Endothelial cell of umbilical vein (primary cell): ENCODE results near the gene GRID2. TPM values are rescaled to one million over a fixed set of nuclear protein-coding genes. Genes with fewer than 3 reads are reported as not detected.

ENCODE experiments used
- BruUV-seq: library from RNA; stranded (reverse); fragments of 400-500 nt; replicated peaks from 2 replicates; lab custom pipeline; 2021; lab: Mats Ljungman, UMichigan
- CTCF ChIA-PET: fragments of 300-600, 350-600 bp; sonication (Branson Sonifier 250); formaldehyde crosslinking; loops from one replicate; lab custom pipeline; 2021; ENCODE audit warnings: antibody characterized with exemption, inconsistent platforms; lab: Charles Lee
- POLR2A ChIA-PET: fragments of 300-600, 350-600 bp; sonication (Branson Sonifier 250); formaldehyde crosslinking; loops from one replicate; lab custom pipeline; 2021; ENCODE audit warnings: antibody characterized with exemption, inconsistent platforms; lab: Charles Lee
- DNase-seq: peaks from one replicate; pipeline ENCODE4 v3.0.0-alpha.2; 2011; ENCODE audit warnings: low read depth, low spot score
- FAIRE-seq: peaks from 2 replicates; lab custom pipeline; 2011; peaks lifted over from hg19 to GRCh38; lab: Jason Lieb, UNC
- H2AFZ ChIP-seq: 2 replicates; pipeline ENCODE4 v1.6.0; 2012; ENCODE audit warnings: low read depth, low read length, control low read depth, inconsistent platforms
- H3K27ac ChIP-seq: 2 replicates; pipeline ENCODE4 v1.5.1; 2011; ENCODE audit warnings: low read depth, mild to moderate bottlenecking, control low read depth, low read length, moderate library complexity; ENCODE audit not compliant: insufficient read depth
- H3K27me3 ChIP-seq, 2 experiments: 2 replicates each; pipeline versions ENCODE4 v1.6.0 to v1.6.1; 2011; ENCODE audit warnings: low read length in 2 of 2, mixed read lengths in 1 of 2; ENCODE audit not compliant: control insufficient read depth in 2 of 2, insufficient read depth in 2 of 2
- H3K36me3 ChIP-seq, 2 experiments: 2 replicates in 1 of 2; 3 replicates in 1 of 2; pipeline ENCODE4 v1.5.1; 2011; ENCODE audit warnings: low read length in 2 of 2, mild to moderate bottlenecking in 1 of 2, moderate library complexity in 1 of 2; ENCODE audit not compliant: control insufficient read depth in 2 of 2, insufficient read depth in 2 of 2; ENCODE audit errors: extremely low read depth in 1 of 2
- H3K4me1 ChIP-seq: 3 replicates; pipeline ENCODE4 v1.5.1; 2011; ENCODE audit warnings: mild to moderate bottlenecking, low read length; ENCODE audit not compliant: control insufficient read depth, insufficient read depth; ENCODE audit errors: extremely low read depth
- H3K4me2 ChIP-seq: 2 replicates; pipeline ENCODE4 v1.6.1; 2011; ENCODE audit warnings: low read length, control low read depth, mixed read lengths; ENCODE audit not compliant: insufficient read depth
- H3K4me3 ChIP-seq, 3 experiments: fragments of 200-600 bp in 1 of 3; sonication (generic), shearing (Covaris generic) in 1 of 3; replicated peaks in 1 of 3; 2 replicates each; pipeline ENCODE4 v1.5.1; 2011 to 2016; ENCODE audit warnings: control low read depth in 3 of 3, low read length in 3 of 3, mild to moderate bottlenecking in 2 of 3, inconsistent platforms in 1 of 3, low read depth in 1 of 3, moderate library complexity in 1 of 3; ENCODE audit not compliant: insufficient read depth in 1 of 3
- H3K79me2 ChIP-seq: 2 replicates; pipeline ENCODE4 v1.6.0; 2012; ENCODE audit warnings: low read length, inconsistent platforms; ENCODE audit not compliant: control insufficient read depth, insufficient read depth
- H3K9ac ChIP-seq: replicated peaks from 2 replicates; pipeline ENCODE3; 2011; ENCODE audit warnings: low read length, control low read depth; ENCODE audit not compliant: insufficient read depth; ENCODE audit errors: extremely low read depth
- H3K9me1 ChIP-seq: replicated peaks from 3 replicates; pipeline ENCODE4 v1.6.0; 2011; ENCODE audit warnings: mild to moderate bottlenecking, low read length; ENCODE audit not compliant: control insufficient read depth, insufficient read depth; ENCODE audit errors: extremely low read depth
- H3K9me3 ChIP-seq: replicated peaks from 2 replicates; pipeline ENCODE4 v1.5.1; 2012; ENCODE audit warnings: low read length, inconsistent platforms; ENCODE audit not compliant: control insufficient read depth, insufficient read depth
- H4K20me1 ChIP-seq: replicated peaks from 2 replicates; pipeline ENCODE3; 2011; ENCODE audit warnings: mild to moderate bottlenecking, low read length; ENCODE audit not compliant: control insufficient read depth, insufficient read depth; ENCODE audit errors: extremely low read depth
- EZH2 ChIP-seq: IDR thresholded peaks from 2 replicates; pipeline ENCODE4 v1.6.1; 2012; ENCODE audit warnings: borderline replicate concordance, low read depth, mild to moderate bottlenecking, moderate library complexity, low read length, inconsistent platforms; ENCODE audit not compliant: severe bottlenecking
- FOS ChIP-seq: IDR thresholded peaks from 2 replicates; pipeline ENCODE4 v1.6.1; 2011; ENCODE audit warnings: mild to moderate bottlenecking, low read length, moderate library complexity, borderline replicate concordance; ENCODE audit not compliant: insufficient read depth
- GATA2 ChIP-seq: IDR thresholded peaks from 2 replicates; pipeline ENCODE4 v1.7.0; 2011; ENCODE audit warnings: low read depth, mild to moderate bottlenecking, moderate library complexity, mixed read lengths, low read length; ENCODE audit not compliant: insufficient read length, insufficient read depth
- JUN ChIP-seq: IDR thresholded peaks from 2 replicates; pipeline ENCODE4 v1.6.1; 2011; ENCODE audit warnings: borderline replicate concordance, low read depth; ENCODE audit not compliant: insufficient read length, insufficient read depth
- MAX ChIP-seq: IDR thresholded peaks from 2 replicates; pipeline ENCODE4 v1.6.1; 2011; ENCODE audit not compliant: insufficient read depth, insufficient read length
- MYC ChIP-seq: IDR thresholded peaks from one replicate; pipeline ENCODE4 v1.6.1; 2011; ENCODE audit warnings: mild to moderate bottlenecking, low read depth, low read length
- POLR2A ChIP-seq: IDR thresholded peaks from 2 replicates; pipeline ENCODE4 v1.6.1; 2012; ENCODE audit warnings: low read depth, mild to moderate bottlenecking, control low read depth, low read length
- POLR2AphosphoS5 ChIP-seq: IDR thresholded peaks from 2 replicates; pipeline ENCODE4 v1.6.1; 2012; ENCODE audit warnings: low read depth, mild to moderate bottlenecking, control low read depth, low read length, moderate library complexity; ENCODE audit not compliant: insufficient read depth
- dilution Hi-C: fragments of 300-500 bp; cut with MboI; formaldehyde crosslinking; loops from one replicate; pipeline ENCODE4 v1.15.0; 2019; ENCODE audit warnings: low sequenced_read_pairs; ENCODE audit not compliant: extremely low pct_ligation_motif_present
- intact Hi-C: fragments of 100-400 bp; cut with micrococcal nuclease; formaldehyde crosslinking; loops from one replicate; pipeline ENCODE4 v1.10.0; 2022
- polyA plus RNA-seq, 4 experiments: library from polyadenylated mRNA; depleted of rRNA in 3 of 4; stranded (reverse) in 3 of 4; unstranded in 1 of 4; fragments of >200 nt; gene quantifications; 2 replicates each; pipeline versions ENCODE4 v1.2.1 to v1.2.3, GENCODE V29; 2011 to 2012; ENCODE audit warnings: missing spikeins in 1 of 4
- total RNA-seq: library from RNA; stranded (reverse); gene quantifications from 2 replicates; pipeline ENCODE4 v1.2.3, GENCODE V29; 2021
- TF ChIP-seq, protein P1 (sequence below), 2 donors: IDR thresholded peaks; 1 replicate in 1 of 2; 2 replicates in 1 of 2; pipeline ENCODE4 v1.5.1; 2011; ENCODE audit warnings: low read length in 2 of 2, mild to moderate bottlenecking in 2 of 2, moderate library complexity in 2 of 2, control low read depth in 1 of 2, inconsistent platforms in 1 of 2, low read depth in 1 of 2; ENCODE audit not compliant: insufficient read depth in 1 of 2; ENCODE audit errors: extremely low read depth in 1 of 2

Gene GRID2
- total and polyA plus RNA-seq, 2 donors (not counting 3 experiments of a cell fraction or from before 2014, with no cell fraction given) = not detected

- H2AFZ ChIP-seq = no peak overlapping the region
- no peaks in the 10 kb centered on the region for H3K79me2 ChIP-seq
- no peaks in the 10 kb centered on the region for H3K4me1 ChIP-seq
- no TSS peak for BruUV-seq
- no peaks in the 10 kb centered on the region for H3K9me3 ChIP-seq
- CTCF ChIA-PET = no interaction called here
- H3K27me3 ChIP-seq = no peaks in the 10 kb centered on the region
- no peaks in the 10 kb centered on the region for H3K9me1 ChIP-seq
- H4K20me1 ChIP-seq = no peaks in the 10 kb centered on the region
- no peak overlapping the region for H3K4me3 ChIP-seq
- DNase-seq (no peak), FAIRE-seq (no peak)
- H3K36me3 ChIP-seq = no peaks in the 10 kb centered on the region
- H3K9ac ChIP-seq = no peak overlapping the region
- H3K4me2 ChIP-seq = no peak overlapping the region
- dilution Hi-C loops (no loop called here), intact Hi-C loops (no loop called here)
- TF ChIP-seq FOS (no peak), POLR2AphosphoS5 (no peak), MYC (no peak), MAX (no peak), JUN (no peak), EZH2 (no peak), POLR2A (no peak), GATA2 (no peak)
- TF ChIP-seq, protein P1, sequence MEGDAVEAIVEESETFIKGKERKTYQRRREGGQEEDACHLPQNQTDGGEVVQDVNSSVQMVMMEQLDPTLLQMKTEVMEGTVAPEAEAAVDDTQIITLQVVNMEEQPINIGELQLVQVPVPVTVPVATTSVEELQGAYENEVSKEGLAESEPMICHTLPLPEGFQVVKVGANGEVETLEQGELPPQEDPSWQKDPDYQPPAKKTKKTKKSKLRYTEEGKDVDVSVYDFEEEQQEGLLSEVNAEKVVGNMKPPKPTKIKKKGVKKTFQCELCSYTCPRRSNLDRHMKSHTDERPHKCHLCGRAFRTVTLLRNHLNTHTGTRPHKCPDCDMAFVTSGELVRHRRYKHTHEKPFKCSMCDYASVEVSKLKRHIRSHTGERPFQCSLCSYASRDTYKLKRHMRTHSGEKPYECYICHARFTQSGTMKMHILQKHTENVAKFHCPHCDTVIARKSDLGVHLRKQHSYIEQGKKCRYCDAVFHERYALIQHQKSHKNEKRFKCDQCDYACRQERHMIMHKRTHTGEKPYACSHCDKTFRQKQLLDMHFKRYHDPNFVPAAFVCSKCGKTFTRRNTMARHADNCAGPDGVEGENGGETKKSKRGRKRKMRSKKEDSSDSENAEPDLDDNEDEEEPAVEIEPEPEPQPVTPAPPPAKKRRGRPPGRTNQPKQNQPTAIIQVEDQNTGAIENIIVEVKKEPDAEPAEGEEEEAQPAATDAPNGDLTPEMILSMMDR (IDR thresholded peaks at IDR 0.05; ENCODE audit: extremely low read depth in 1 of 2, insufficient read depth in 1 of 2, low read depth in 1 of 2, low read length in 2 of 2) = no peak
- POLR2A ChIA-PET = no interaction called here
- no peak overlapping the region for H3K27ac ChIP-seq
These were observed 781.0 kb downstream of the GRID2 start for GRCh38 chr4:93084599-93085305.
